Thoracic aorta (tissue), 2 donors: ENCODE data around the gene HSPA9. TPM values are rescaled to one million over a fixed set of nuclear protein-coding genes. Genes with fewer than 3 reads are reported as not detected.
A peak's percentile ranks its signal among the peaks of the same experiment; 100 is the strongest.

Source experiments
- ATAC-seq: fragments of 150-250 bp; one replicate; pipeline ENCODE4 v1.8.0; 2017; ENCODE audit warnings: low read depth; ENCODE audit not compliant: insufficient number of reproducible peaks, low FRiP score
- DNase-seq: peaks from one replicate; pipeline ENCODE4 v3.0.0-alpha.2; 2020; ENCODE audit warnings: low spot score
- H3K27ac ChIP-seq, 2 donors: fragments of 200-600 bp; sonication (generic); 1 replicate in 1 of 2; 2 replicates in 1 of 2; pipeline ENCODE4 v1.5.1; 2016; ENCODE audit warnings: mild to moderate bottlenecking in 2 of 2, moderate library complexity in 2 of 2
- H3K27me3 ChIP-seq: fragments of 200-600 bp; sonication (generic); replicated peaks from 2 replicates; pipeline ENCODE4 v1.6.0; 2016; ENCODE audit warnings: mild to moderate bottlenecking; ENCODE audit not compliant: insufficient read depth
- H3K36me3 ChIP-seq: fragments of 200-600 bp; sonication (generic); one replicate; pipeline ENCODE4 v1.5.1; 2016
- H3K4me1 ChIP-seq, 2 donors: fragments of 200-600 bp; sonication (generic); 1 replicate in 1 of 2; 2 replicates in 1 of 2; pipeline versions ENCODE4 v1.5.1 to v1.6.0; 2016; ENCODE audit warnings: low read depth in 2 of 2, mild to moderate bottlenecking in 1 of 2; ENCODE audit not compliant: control insufficient read depth in 1 of 2
- H3K4me3 ChIP-seq: fragments of 200-600 bp; sonication (generic); 2 replicates; pipeline ENCODE4 v1.5.1; 2016; ENCODE audit warnings: mild to moderate bottlenecking
- H3K9me3 ChIP-seq: fragments of 200-600 bp; sonication (generic); 2 replicates; pipeline ENCODE4 v1.5.1; 2016
- total RNA-seq, 2 donors: library from RNA; depleted of rRNA; stranded (reverse); fragments of >200 nt; gene quantifications; one replicate each; pipeline versions ENCODE4 v1.1.0 to v1.2.3, GENCODE V29; 2016
- TF ChIP-seq, protein P1 (sequence below): fragments of 200-600 bp; sonication (generic); IDR thresholded peaks from one replicate; pipeline ENCODE4 v1.5.1; 2019; ENCODE audit warnings: antibody characterized with exemption

HSPA9 gene
- total RNA-seq, 2 donors from 2014 or later: 202 to 294 TPM

DNA sequence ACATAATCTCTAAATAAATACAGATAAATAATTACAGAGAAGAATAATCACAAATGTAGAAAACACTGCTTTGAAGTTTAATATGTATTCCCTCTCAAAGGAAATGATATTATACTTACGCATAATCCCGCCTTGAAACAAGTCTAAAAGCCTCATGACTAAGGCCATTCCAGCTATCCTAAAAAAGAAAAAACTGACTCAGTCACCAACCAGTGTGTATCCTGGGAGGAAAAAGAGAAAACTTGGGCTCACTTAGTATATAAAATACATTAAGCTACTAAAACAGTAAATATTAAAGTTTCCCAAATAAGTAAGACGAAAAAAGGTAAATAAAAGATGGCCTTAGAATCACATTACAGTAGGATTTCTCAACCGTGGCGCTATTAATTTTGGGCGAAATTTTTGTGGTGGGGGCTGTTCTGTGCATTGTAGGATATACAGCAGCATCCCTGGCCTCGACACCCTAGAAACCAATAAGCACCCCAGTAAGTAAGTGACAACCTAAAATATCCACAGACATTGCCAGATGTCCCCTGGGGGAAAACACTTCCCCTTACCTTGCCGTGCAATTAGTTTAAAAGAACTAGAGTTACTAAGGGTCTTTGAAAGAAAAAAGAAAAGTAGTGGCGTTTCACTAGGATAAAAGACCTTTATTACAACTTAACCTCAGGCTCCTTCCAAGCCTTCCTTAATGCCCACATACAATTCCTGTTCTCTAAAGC lies 1.1 kb downstream of the HSPA9 start:
- DNase-seq (no peak), ATAC-seq (no peak)
- TF ChIP-seq, protein P1, sequence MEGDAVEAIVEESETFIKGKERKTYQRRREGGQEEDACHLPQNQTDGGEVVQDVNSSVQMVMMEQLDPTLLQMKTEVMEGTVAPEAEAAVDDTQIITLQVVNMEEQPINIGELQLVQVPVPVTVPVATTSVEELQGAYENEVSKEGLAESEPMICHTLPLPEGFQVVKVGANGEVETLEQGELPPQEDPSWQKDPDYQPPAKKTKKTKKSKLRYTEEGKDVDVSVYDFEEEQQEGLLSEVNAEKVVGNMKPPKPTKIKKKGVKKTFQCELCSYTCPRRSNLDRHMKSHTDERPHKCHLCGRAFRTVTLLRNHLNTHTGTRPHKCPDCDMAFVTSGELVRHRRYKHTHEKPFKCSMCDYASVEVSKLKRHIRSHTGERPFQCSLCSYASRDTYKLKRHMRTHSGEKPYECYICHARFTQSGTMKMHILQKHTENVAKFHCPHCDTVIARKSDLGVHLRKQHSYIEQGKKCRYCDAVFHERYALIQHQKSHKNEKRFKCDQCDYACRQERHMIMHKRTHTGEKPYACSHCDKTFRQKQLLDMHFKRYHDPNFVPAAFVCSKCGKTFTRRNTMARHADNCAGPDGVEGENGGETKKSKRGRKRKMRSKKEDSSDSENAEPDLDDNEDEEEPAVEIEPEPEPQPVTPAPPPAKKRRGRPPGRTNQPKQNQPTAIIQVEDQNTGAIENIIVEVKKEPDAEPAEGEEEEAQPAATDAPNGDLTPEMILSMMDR: no peak
- Histone ChIP-seq H3K9me3 (no peaks in the 10 kb centered on the region), H3K4me1 (peaks cover 11 to 23% of the 10 kb centered on the region in 2 donors), H3K4me3 (peak overlapping the region; percentile 98), H3K36me3 (peaks cover 35% of the 10 kb centered on the region), H3K27ac (peak overlapping the region; percentile 98), H3K27me3 (no peaks in the 10 kb centered on the region)

DNA sequence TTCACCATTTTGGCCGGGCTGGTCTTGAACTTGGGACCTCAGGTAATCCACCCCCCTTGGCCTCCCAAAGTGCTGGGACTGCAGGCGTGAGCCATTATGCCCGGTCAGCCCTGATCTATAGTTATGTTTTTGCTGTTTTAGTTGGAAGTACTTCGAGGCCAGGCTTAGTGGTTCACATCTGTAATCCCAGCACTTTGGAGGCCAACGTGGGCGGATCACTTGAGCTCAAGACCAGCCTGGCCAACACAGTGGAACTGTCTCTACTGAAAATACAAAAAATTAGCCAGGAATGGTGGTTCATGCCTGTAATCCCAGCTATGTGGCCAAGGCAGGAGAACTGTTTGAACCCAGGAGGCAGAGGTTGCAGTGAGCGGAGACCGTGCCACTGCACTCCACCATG lies 2.0 kb downstream of the HSPA9 start:
- Histone ChIP-seq H3K27me3 (no peaks in the 10 kb centered on the region), H3K27ac (no peak overlapping the region), H3K9me3 (no peaks in the 10 kb centered on the region), H3K36me3 (peaks cover 44% of the 10 kb centered on the region), H3K4me3 (no peak overlapping the region), H3K4me1 (peaks cover 11 to 23% of the 10 kb centered on the region in 2 donors)
- TF ChIP-seq, protein P1: no peak
- ATAC-seq (no peak), DNase-seq (no peak)

DNA sequence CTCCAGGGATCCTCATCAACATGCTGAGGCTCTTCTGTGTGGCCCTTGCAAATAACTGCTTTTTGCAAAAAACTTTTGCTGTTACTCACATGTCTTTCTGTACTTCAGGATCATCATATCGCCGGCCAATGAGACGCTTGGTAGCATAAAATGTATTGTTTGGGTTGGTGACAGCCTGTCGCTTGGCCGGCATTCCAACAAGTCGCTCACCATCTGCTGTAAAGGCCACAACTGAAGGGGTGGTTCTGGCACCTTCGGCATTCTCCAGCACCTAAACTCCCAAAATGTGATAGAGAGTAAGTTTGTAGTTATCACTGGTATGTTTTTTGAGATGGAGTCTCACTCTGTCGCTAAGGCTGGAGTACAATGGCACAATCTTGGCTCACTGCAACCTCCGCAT lies 4.3 kb downstream of the HSPA9 start:
- Histone ChIP-seq H3K4me1 (peaks cover 11 to 23% of the 10 kb centered on the region in 2 donors), H3K27ac (no peak overlapping the region), H3K36me3 (peaks cover 63% of the 10 kb centered on the region), H3K27me3 (no peaks in the 10 kb centered on the region), H3K4me3 (no peak overlapping the region), H3K9me3 (no peaks in the 10 kb centered on the region)
- TF ChIP-seq, protein P1: no peak
- DNase-seq: no peak
- no peak for ATAC-seq

DNA sequence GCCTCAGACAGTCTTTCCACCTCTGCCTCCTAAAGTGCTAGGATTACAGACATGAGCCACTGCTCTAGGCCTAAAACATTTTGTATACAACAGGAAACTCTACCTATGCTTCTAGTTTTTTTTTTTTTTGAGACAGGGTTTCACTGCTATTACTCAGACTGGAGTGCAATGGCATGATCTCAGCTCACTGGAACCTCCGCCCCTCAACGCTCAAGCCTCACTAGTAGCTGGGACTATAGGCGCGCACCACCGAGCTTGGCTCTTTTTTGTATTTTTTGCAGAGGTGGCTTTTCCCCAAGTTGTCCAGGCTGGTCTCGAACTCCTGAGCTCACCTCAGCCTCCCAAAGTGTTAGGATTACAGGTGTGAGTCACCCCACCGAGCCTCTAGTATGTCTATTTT lies 5.4 kb downstream of the HSPA9 start:
- ATAC-seq: no peak
- H3K4me1 ChIP-seq: peaks cover 11 to 23% of the 10 kb centered on the region in 2 donors
- no peak overlapping the region for H3K27ac ChIP-seq
- no peaks in the 10 kb centered on the region for H3K27me3 ChIP-seq
- H3K36me3 ChIP-seq: peaks cover 74% of the 10 kb centered on the region
- DNase-seq: no peak
- no peak overlapping the region for H3K4me3 ChIP-seq
- no peaks in the 10 kb centered on the region for H3K9me3 ChIP-seq
- TF ChIP-seq, protein P1: no peak

DNA sequence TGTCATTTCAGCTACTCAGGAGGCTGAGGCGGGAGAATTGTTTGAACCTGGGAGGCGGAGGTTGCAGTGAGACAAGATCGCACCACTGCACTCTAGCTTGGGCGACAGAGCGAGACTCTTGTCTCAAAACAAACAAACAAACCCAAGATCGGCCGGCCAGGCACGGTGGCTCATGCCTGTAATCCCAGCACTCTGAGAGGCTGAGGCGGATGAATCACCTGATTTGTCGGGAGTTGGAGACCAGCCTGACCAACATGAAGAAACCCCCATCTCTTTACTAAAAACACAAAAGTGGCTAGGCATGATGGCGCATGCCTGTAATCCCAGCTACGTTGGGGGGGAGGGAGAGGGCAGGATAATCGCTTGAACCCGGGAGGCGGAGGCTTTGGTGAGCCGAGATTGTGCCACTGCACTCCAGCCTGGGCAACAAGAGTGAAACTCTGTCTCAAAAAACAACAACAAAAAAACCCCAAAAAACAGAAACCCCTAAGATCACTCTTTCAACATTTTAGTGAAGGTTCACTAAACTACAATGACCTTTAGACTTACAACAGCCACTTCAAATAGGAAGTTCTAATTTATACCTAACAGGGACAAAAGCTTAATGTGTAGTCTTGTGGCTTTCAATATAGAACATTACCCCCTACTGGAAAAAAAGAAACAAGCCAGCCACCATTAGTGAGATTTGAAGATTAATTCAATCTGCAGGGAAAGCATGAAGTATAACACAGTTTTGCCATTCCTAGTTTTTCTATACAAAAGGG lies 7.0 kb downstream of the HSPA9 start:
- peaks cover 0 to 8% of the 10 kb centered on the region in 2 donors for H3K4me1 ChIP-seq
- TF ChIP-seq, protein P1: no peak
- DNase-seq (no peak), ATAC-seq (no peak)
- no peaks in the 10 kb centered on the region for H3K9me3 ChIP-seq
- H3K27ac ChIP-seq: no peak overlapping the region
- no peaks in the 10 kb centered on the region for H3K27me3 ChIP-seq
- no peak overlapping the region for H3K4me3 ChIP-seq
- peaks cover 79% of the 10 kb centered on the region for H3K36me3 ChIP-seq
